Ovary (tissue), 3 donors: ENCODE measurements around the gene DOK6.

Experiments
- CTCF ChIP-seq, 3 donors: fragments of 450-650 bp in 2 of 3; fragments of 200-600 bp in 1 of 3; IDR thresholded peaks; one replicate each; pipeline versions ENCODE4 v1.5.1 to v1.8.0; 2016 to 2022; ENCODE audit warnings: antibody characterized with exemption in 3 of 3, mild to moderate bottlenecking in 1 of 3
- EP300 ChIP-seq: sonication (generic); formaldehyde crosslinking; IDR thresholded peaks from one replicate; pipeline ENCODE4 v1.6.1; 2017; ENCODE audit warnings: antibody characterized with exemption
- POLR2A ChIP-seq: fragments of 450-650 bp; IDR thresholded peaks from one replicate; pipeline ENCODE4 v1.6.1; 2017; ENCODE audit warnings: antibody characterized with exemption, mild to moderate bottlenecking, moderate library complexity
- donor health status: DM: no; HTN: no; CAD: no.

- TF ChIP-seq CTCF (IDR thresholded peaks at IDR 0.05) (no peak), EP300 (no peak), POLR2A (no peak)
Measured at GRCh38 chr18:69371729-69372128, 29.0 kb upstream of the DOK6 start.
